ENCODE measurements around the gene RPS21.

Gene RPS21

DNA sequence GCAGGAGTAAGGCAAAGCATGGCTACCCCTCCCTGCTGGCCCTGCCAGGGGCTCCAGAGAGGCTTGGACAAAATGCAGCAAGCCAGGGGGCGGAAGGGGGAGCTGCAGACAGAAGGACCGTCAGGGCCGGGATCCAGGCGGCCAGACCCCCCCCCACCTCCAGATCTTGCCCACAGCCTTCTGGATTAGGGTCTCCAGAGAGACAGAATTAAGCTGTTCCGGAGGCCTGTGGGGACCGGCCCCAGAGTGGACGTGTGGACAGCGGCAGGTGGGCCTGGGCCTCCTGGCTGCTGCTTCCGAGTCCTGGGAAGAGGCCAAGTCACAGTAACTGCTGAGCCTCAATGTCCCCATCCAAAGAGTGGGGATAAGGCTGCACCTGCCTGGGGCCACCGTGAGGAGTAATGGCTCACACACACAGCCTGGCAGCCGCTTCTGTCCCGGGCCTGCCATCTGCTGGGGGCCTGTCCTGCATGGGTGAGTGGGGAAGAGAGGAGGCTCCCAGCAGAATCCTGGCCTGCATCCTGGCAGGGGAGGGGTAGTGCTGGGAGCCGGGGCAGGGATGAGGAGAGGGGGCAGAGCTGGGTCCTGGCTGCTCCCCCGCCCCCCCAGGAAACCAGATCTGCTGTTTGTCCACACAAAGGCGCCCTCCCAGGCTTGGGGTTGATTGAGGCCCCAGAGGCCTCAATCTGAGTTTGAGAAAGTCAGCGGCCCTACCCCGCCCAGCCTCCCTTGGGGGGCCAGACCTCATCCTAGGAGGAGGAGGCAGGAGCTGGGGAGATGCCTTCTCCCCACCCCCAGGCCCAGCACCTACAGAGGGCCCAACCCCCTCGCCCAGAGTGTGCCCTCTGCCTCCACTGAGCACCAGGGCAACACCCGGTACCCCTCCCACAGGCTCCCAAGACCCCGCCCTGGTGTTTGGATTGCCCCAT lies 23.6 kb upstream of the RPS21 start:
- no peak for TF ChIP-seq ZFX (IDR thresholded peaks at IDR 0.05; ENCODE audit: borderline replicate concordance)
- H3K27ac ChIP-seq: no peak overlapping the region

DNA sequence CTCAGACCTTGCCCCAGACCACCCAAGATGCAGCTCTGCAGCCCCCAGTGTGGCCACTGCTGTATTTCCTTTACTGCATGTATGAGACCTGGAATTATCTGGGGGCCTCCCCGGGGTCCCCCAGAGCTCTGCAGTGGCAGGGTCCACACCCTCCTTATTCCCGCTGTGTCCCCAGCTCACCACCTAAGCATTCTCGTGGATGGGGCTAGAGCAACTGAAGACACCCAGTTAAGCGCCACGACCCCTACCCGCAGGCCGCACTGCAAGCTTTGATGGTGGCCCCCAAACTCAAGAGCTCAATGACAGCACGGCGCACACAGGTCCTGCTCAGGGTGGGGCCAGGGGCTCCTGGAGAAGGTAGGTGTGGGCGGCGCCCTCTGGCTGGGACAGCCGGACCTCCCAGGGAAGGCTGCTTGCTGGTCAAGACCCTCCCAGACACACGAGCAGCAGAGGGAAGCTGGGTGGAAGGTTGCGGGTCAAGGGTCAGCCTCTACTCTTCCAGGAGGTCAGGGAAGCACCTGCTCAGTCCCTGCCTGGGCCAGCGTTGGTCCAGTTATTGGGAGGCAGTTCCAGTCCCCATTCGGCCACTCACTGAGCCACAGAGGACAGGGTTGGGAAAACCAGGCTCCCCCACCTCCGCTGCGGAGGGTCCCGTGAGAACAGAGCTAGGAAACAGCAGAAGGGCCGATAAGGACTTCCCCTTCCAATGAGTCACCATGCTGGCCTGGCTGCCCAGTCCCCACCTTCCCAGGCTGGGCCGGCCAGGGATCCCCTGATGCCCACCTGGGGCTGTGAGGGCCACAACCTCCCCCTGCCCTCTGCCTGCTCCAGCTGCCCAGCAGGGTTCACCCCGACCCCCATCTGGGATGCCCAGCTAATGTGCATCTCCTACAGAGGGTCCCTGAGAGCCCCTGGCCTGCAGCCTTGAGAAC lies 22.7 kb upstream of the RPS21 start:
- no peak for TF ChIP-seq ZFX (IDR thresholded peaks at IDR 0.05; ENCODE audit: borderline replicate concordance)
- no peak overlapping the region for H3K27ac ChIP-seq

DNA sequence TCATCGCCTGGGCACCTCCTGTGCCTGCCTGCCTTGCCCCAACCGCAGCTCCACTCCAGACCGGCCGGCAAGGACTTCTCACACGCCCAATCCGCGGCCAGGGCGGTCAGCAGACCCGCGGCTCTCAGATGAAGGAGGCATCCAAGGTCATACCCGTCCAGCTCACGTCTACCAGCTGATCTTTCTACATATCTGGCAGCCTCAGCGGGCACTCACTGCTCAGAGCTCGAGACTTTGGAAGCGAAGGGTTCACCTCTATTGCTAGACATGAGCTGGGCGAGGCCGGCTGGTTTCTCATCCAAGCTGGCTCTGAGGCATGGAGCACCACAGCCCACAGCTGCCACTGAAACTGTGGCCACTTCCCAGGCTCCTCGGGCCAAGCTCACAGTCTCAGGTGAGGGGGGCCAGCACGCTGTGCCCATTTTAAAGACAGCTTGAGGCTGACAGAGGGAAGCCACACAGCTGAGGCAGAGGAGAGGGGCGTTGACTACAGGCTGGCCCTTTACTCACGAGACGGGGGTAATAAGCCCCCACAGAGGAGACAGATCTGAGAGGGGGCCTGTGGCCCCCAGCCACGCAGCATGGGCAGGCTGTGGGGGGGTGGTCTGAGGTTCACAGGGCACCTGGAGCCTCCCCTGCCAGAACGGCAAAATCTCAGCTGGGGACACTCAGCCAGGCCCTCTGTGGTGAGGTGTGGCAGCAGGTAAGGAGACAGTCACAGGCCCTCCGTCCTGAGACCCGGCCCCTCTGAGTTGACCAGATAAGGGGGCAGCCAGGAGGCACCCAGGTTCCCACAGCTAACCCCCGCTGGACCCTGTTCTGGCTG lies 21.8 kb upstream of the RPS21 start:
- H3K27ac ChIP-seq: peak overlapping the region; percentile 92
- no peak for TF ChIP-seq ZFX (IDR thresholded peaks at IDR 0.05; ENCODE audit: borderline replicate concordance)
- TF ChIP-seq, protein P1, sequence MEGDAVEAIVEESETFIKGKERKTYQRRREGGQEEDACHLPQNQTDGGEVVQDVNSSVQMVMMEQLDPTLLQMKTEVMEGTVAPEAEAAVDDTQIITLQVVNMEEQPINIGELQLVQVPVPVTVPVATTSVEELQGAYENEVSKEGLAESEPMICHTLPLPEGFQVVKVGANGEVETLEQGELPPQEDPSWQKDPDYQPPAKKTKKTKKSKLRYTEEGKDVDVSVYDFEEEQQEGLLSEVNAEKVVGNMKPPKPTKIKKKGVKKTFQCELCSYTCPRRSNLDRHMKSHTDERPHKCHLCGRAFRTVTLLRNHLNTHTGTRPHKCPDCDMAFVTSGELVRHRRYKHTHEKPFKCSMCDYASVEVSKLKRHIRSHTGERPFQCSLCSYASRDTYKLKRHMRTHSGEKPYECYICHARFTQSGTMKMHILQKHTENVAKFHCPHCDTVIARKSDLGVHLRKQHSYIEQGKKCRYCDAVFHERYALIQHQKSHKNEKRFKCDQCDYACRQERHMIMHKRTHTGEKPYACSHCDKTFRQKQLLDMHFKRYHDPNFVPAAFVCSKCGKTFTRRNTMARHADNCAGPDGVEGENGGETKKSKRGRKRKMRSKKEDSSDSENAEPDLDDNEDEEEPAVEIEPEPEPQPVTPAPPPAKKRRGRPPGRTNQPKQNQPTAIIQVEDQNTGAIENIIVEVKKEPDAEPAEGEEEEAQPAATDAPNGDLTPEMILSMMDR (IDR thresholded peaks at IDR 0.05): no peak

DNA sequence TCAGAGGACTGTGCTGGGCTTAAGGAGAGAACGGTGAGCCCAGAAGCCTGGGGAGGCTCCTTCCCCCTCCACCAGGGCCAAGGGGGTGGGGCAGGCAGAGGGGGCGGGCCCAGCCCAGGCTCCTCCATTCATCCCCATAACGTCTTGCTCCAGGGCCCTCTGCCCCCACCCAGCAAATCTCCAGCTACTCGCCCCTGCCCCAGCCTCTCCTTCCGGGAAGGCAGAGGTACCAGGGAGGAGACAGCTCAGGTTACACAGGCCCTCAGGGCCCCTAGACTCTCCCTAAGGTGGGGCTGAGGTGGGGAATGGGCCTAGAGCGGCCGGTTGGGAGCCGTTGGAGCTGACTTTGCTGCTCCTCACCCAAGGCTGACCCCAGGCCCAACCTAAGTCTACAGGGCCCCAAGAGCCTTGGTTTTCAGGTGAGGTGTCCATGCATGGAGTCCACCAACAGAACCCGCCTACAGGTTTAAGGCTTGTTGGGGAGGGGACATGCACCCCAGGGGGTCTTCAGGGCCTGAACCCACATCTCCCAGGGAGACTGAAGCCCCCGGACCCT lies 21.0 kb upstream of the RPS21 start:
- TF ChIP-seq, protein P1 (IDR thresholded peaks at IDR 0.05): no peak
- no peak for TF ChIP-seq ZFX (IDR thresholded peaks at IDR 0.05; ENCODE audit: borderline replicate concordance)
- peak overlapping the region; percentile 92 for H3K27ac ChIP-seq

DNA sequence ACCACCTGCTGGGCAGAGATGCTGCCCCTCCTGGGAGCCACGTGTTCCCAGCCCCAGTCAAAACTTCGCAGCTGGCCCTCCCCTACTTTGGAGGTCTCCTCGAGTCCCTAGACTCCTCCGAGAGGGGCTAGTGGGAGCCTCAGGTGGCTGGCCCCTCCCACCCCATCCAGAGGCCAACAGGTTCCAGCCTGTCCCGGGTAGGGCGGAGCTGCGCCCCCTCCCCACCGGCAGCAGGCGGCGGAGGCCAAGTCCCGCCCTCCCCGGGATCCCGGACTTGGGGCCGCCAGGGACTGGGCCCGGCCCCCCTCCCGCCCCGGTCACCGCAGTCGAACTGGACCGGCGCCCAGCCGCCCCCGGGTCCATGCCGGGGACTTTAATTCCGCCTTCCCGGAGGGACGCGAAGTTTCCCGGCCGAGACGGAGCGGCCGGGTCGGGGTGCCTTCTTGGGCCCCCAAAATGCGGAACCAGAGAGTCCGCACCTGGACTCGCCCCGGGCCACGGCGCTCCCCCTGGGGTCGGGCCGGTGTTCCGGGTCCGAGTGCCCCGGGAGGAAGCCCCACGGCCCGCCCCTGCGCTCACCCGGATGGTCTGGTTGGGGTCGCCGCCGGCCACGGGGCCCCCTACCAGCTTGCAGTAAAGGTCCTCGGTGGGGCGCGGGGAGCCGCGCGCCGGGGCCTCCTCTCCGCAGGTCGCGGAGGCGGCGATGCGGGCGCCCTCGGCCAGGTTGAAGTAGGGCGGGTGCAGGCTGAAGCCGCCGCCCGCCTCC lies 20.4 kb upstream of the RPS21 start:
- no peak for TF ChIP-seq ZFX (IDR thresholded peaks at IDR 0.05; ENCODE audit: borderline replicate concordance)
- TF ChIP-seq, protein P1 (IDR thresholded peaks at IDR 0.05): no peak
- peak overlapping the region; percentile 92 for H3K27ac ChIP-seq

DNA sequence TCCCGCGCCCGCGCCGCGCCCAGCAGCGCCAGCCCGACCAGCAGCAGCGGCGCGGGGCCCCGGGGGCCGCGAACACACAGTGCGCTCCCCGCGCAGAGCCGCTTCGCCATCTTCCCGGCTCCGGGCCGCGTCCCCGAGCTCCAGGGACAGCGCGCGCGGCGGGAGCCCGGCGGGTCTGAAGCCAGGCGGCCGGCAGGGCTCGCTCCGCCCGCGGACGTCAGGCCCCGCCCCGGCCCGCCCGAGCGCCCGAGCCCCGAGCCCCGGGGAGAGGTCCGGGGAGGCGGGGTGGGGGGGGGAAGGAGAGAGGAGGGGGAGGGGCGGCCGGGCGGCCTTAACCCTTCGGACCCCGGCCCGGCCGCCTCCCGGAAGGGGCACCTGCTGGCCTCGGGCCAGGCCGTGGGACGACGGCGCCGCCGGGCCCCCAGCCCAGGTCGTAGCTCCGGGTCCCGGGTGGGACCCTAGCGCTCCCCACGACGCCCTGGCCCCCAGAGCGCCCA lies 19.7 kb upstream of the RPS21 start, which contains the start of gene LAMA5:
Gene LAMA5 (minus strand): TSS at position 177 of the 497 bp plus-strand sequence. CDS start 67 bp downstream, at position 110.
- H3K27ac ChIP-seq: peak within 1 kb of the TSS; percentile 92
- TF ChIP-seq, protein P1 (IDR thresholded peaks at IDR 0.05): no peak
- no peak for TF ChIP-seq ZFX (IDR thresholded peaks at IDR 0.05; ENCODE audit: borderline replicate concordance)
